HG02763 (cell line): ENCODE measurements around the gene TECPR1.

ENCODE experiments used
- ATAC-seq: cut with Tn5 transposase; IDR thresholded peaks from one replicate; pipeline ENCODE4 v1.9.1; 2021; ENCODE audit warnings: mild to moderate bottlenecking, moderate library complexity; ENCODE audit not compliant: unreplicated experiment

The TECPR1 gene

DNA sequence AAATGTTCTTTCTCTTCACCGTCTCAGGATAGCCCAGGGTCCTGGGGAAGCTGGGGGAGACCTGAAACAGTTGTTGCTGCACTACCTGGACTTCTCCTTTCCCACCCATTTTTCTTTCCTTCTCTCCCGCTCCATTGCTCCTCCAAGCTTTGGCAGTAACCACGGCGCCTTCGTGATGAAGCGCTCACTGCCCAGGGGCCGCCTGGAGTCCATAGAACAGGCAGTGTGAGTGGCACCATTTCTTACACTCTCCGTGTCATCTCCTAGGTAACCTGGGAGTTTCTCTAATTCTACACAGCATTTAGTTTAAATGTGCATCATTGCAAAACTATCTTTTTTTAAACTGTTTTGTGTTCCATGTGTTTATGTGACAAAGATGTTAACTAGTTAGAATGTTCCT is 81.1 kb downstream of the TECPR1 start:
- ATAC-seq: no peak

DNA sequence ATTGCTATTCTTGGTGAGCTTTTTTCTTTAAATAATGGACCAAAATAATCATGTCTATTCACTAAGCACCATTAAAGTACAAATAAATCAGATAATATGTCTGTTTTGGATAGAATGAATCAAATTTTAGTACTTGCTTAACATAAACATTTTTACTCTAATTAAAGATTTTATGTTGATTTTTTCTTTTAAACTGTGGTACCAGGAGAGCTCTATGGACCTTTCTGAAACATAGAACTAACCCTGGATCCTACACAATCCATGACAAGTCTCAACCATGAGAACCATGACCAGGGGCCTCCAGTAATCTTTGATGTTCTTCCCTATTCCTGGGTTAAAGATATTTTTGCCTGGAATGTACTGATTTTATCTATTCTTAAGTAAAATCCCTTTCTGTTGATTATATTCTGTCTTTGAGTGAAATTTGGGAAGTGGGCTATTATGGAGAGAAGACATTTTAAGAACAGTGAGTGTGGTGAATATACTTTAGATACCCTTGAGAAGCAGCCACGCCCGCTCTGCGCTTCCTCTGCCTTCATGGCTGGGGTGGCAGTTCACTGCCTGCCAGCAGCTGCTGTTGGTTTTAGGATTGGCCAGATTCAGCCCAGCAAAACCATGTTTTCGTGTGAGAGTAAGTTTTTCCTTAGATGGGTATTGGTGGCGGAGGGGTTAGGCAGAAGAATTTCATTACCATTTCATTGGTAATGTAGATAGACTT is 83.0 kb downstream of the TECPR1 start:
- ATAC-seq: no peak

DNA sequence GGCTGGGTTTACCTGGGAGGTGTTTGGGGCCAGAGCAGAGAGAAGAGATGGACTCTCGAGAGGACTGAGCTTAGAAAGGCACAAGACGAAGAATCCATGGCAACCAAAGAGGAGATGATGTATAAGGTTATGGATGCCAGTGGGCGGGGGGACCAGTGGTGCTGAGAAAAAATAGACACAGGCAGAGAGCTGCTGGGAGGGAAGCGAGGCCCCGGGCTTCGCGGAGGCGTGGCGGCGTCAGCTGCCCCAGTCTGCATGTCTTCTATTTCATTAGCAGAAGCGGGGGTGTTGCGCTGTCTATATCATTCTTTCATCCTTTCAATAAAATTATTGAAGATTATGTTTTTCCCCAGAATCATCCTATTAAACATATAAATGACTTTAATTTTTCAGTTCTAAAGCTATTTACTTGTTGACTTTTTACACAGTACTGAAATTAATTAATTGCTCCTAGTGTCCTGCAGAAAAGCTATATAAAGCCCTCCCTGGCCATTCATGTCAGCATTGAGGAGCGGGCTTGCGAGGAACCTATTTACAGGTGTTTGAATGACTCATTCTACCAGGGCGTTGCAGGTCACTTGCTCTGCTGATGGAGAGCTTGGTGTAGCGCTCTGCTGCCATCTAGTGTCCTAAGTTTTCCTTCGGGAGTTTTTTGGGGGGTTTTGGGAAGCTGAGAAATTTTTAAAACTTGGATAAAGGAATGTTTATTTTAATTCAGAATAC is 83.7 kb downstream of the TECPR1 start:
- ATAC-seq: no peak

DNA sequence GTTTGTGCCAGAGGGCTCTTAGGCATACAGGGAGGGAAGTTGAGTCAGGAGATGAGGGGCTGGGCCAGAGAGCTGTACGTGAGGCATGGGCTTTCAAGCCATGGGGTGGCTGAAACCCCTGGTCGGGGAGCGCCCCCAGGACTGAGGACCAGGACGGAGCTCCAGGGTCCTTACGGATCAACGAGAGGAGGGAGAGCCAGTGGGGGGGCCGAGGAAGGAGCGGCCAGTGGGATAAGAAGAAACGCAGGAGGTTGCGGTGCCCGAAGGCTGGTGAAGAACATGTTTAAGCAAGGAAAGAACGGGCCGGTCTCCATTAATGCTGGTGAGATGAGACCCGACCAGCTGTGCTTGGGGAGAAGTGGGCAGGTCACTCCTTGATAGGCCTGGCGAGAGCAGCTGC is 84.4 kb downstream of the TECPR1 start:
- no peak for ATAC-seq

DNA sequence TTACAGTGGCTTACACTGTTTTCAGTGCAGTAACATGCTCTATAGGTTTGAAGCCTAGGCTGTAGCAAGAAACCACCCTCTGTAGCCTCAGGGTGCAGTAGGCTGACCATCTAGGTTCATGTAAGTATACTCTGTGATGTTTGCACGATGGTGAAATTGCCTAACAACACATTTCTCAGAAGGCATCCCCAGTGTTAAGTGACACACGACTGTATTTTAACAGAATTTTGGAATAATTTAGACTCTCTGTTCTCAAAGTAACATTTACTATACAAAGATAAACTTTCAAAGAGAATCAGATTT is 85.4 kb downstream of the TECPR1 start:
- no peak for ATAC-seq

DNA sequence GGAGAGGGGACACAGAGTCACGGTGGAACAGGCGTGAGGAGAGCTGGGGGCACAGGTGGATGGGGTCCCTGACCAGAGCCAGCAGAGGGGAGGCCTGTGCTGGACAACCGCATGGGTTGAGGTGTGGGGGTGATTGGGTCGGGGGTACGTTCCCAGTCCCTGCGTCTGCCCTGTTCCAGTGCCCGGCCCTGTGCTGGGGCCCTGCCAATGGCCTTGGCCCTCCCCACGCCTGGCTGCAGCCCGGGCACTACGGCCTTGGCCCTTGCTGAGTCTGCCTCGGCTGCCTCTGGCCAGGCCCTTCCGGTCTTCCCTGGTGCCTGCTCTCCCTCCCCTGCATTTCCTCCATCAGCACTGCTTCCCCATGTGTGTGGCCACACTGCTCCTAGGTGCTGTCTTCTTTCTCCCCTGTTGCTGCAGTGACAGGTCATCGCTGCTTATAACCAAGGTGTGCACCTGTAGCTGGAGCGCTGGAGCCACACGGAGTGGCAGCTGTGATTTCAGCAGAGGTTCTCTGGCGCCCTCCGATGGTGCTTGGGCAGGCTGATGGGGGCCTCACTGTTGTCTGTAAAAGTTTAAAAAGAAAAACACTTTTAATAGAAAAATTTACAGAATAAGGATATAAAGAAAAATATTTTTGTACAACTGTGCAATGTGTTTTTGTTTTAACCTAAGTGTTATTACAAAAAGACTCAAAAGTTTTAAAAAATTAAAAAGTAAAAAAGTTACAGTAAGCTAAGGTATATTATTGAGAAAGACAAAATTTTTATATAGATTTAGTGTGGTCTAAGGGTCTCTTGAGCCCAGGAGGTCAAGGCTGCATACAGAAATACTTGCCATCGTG is 86.0 kb downstream of the TECPR1 start:
- ATAC-seq: no peak
